NCI-H82 treated with DMSO at 0.1 percent for 48 hours (cell line): ENCODE results near the gene VAMP5.

Source experiments
- DNase-seq: peaks from one replicate; lab custom pipeline; 2025; ENCODE audit not compliant: unreplicated experiment; lab: John Stamatoyannopoulos, UW

Gene VAMP5

DNA sequence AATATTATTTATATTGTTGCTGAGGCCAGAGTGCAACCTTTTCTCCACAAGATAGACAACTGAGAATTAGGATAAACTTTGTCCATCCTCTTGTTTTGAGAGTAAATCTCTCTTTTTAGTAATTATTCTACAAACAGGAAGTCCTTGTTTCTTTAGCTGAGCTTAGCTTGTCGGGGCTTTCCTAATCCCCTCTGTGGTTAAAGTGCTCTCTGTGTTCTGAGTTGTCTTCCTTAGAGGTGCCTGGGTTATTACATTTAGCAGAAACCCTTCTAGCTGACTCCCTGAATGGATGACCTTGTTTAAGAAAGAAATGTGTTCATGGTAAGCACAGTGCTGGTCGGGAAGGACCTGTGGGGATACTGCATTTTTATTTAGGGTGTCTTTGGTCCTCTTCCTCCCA lies 44.4 kb downstream of the VAMP5 start:
- DNase-seq: no peak

GRCh38 chr2:85631316-85631715 lies 47.1 kb downstream of the VAMP5 start:
- no peak for DNase-seq

- DNase-seq: no peak
Measured at GRCh38 chr2:85635011-85635410, 50.8 kb downstream of the VAMP5 start.

GRCh38 chr2:85635636-85636035 lies 51.4 kb downstream of the VAMP5 start:
- no peak for DNase-seq

DNA sequence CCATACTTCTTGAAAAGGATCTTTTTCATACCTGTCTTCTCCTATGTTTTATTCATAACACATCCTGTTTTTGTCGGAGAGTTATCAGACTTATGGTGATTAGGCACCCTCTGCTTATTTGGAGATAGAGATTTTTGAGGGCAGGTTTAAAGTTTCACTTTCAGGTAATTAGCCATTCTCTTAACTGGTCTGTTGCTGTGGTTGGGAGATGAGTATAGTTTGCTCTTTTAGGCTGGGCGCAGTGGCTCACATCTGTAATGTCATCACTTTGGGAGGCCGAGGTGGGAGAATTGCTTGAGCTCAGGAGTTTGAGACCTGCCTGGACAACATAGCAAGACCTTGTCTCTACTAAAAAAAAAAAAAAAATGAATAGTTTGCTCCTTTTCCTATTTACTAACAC lies 58.5 kb downstream of the VAMP5 start:
- no peak for DNase-seq
